ENCODE data around the gene RGS6. TPM values are rescaled to one million over a fixed set of nuclear protein-coding genes. Genes with fewer than 3 reads are reported as not detected.

RGS6 gene
- total RNA-seq, 2 experiments from 2014 or later, result not detected

- no peak overlapping the region for H3K4me3 ChIP-seq (ENCODE audit: low read length)
- H3K36me3 ChIP-seq (ENCODE audit: insufficient read depth, low read length), result no peaks in the 10 kb centered on the region
- peaks cover 23% of the 10 kb centered on the region for H3K4me1 ChIP-seq (ENCODE audit: insufficient read depth, low read length)
- no peak overlapping the region for H3K4me3 Mint-ChIP-seq
- peaks cover 6% of the 10 kb centered on the region for H3K9me3 Mint-ChIP-seq
- no peak for TF ChIP-seq CTCF (IDR thresholded peaks at IDR 0.05)
- ChIA-PET POLR2A (no interaction called here), CTCF (interaction anchor here (2.1 kb wide), 1 partner anchor 376 kb away, joined by 4 read pairs; no protein-coding TSS in a partner anchor)
- no peak overlapping the region for H3K27ac Mint-ChIP-seq
- DNase-seq (no peak), ATAC-seq (ENCODE audit: poor library complexity) (no peak)
- H3K27me3 ChIP-seq (ENCODE audit: control insufficient read depth in 1 of 2, insufficient read depth in 2 of 2, low read length in 2 of 2), result no peaks in the 10 kb centered on the region
- intact Hi-C loops (cut with DNase I, micrococcal nuclease), result loop anchor here in 1 of 2 experiments (10.0 kb wide), 1 partner anchor 1126 kb away; no protein-coding TSS in a partner anchor
- H3K4me1 Mint-ChIP-seq (ENCODE audit: low read depth), result peaks cover 45% of the 10 kb centered on the region
- no peaks in the 10 kb centered on the region for H3K27me3 Mint-ChIP-seq
- H3K9me3 ChIP-seq (ENCODE audit: control insufficient read depth in 1 of 2, insufficient read depth in 1 of 2, low read length in 2 of 2), result peaks cover 0 to 8% of the 10 kb centered on the region in 2 experiments
- H3K36me3 Mint-ChIP-seq (ENCODE audit: low read depth), result no peaks in the 10 kb centered on the region
- no peak overlapping the region for H3K27ac ChIP-seq (ENCODE audit: low read depth in 1 of 2, low read length in 2 of 2)
Measured at GRCh38 chr14:72528863-72529175, 596.6 kb downstream of the RGS6 start.

- Mint-ChIP-seq H3K27me3 (no peaks in the 10 kb centered on the region), H3K9me3 (peaks cover 14% of the 10 kb centered on the region), H3K36me3 (ENCODE audit: low read depth) (no peaks in the 10 kb centered on the region), H3K4me3 (peak overlapping the region; percentile 11), H3K4me1 (ENCODE audit: low read depth) (peaks cover 65% of the 10 kb centered on the region), H3K27ac (peak overlapping the region; percentile 25)
- Histone ChIP-seq H3K4me1 (ENCODE audit: insufficient read depth, low read length) (peaks cover 45% of the 10 kb centered on the region), H3K27ac (ENCODE audit: low read depth in 1 of 2, low read length in 2 of 2) (no peak overlapping the region), H3K27me3 (ENCODE audit: control insufficient read depth in 1 of 2, insufficient read depth in 2 of 2, low read length in 2 of 2) (no peaks in the 10 kb centered on the region), H3K9me3 (ENCODE audit: control insufficient read depth in 1 of 2, insufficient read depth in 1 of 2, low read length in 2 of 2) (peaks cover 4 to 8% of the 10 kb centered on the region in 2 experiments), H3K4me3 (ENCODE audit: low read length) (no peak overlapping the region), H3K36me3 (ENCODE audit: insufficient read depth, low read length) (no peaks in the 10 kb centered on the region)
- CTCF ChIA-PET, result no interaction called here
- DNase-seq, result peak in 1 of 14 experiments; percentile 47
- no peak for ATAC-seq (ENCODE audit: poor library complexity)
- POLR2A ChIA-PET, result interaction anchor here (1.2 kb wide), 1 partner anchor 361 kb away, joined by 4 read pairs; the partner anchor contains the start of gene DPF3
- no peak for TF ChIP-seq CTCF (IDR thresholded peaks at IDR 0.05)
- intact Hi-C loops (cut with DNase I, micrococcal nuclease), result no loop called here
Measured at GRCh38 chr14:72532686-72533454, 600.6 kb downstream of the RGS6 start.

GRCh38 chr14:72535485-72535884 lies 603.3 kb downstream of the RGS6 start:
- intact Hi-C loops (cut with DNase I, micrococcal nuclease), result no loop called here
- peaks cover 58% of the 10 kb centered on the region for H3K4me1 Mint-ChIP-seq (ENCODE audit: low read depth)
- H3K36me3 Mint-ChIP-seq (ENCODE audit: low read depth), result no peaks in the 10 kb centered on the region
- no peak for TF ChIP-seq CTCF (IDR thresholded peaks at IDR 0.05)
- Histone ChIP-seq H3K4me3 (ENCODE audit: low read length) (no peak overlapping the region), H3K9me3 (ENCODE audit: control insufficient read depth in 1 of 2, insufficient read depth in 1 of 2, low read length in 2 of 2) (peaks cover 6 to 8% of the 10 kb centered on the region in 2 experiments), H3K27ac (ENCODE audit: low read depth in 1 of 2, low read length in 2 of 2) (no peak overlapping the region), H3K36me3 (ENCODE audit: insufficient read depth, low read length) (no peaks in the 10 kb centered on the region), H3K4me1 (ENCODE audit: insufficient read depth, low read length) (peaks cover 46% of the 10 kb centered on the region), H3K27me3 (ENCODE audit: control insufficient read depth in 1 of 2, insufficient read depth in 2 of 2, low read length in 2 of 2) (no peaks in the 10 kb centered on the region)
- ATAC-seq (ENCODE audit: poor library complexity) (peak; percentile 75), DNase-seq (peak in 3 of 14 experiments; percentile 55 to 76 (median 56))
- ChIA-PET POLR2A (interaction anchor here (1.3 kb wide), 1 partner anchor 11 kb away, joined by 3 read pairs; no protein-coding TSS in a partner anchor), CTCF (no interaction called here)
- no peak overlapping the region for H3K27ac Mint-ChIP-seq
- peaks cover 14% of the 10 kb centered on the region for H3K9me3 Mint-ChIP-seq
- peak overlapping the region; percentile 18 for H3K4me3 Mint-ChIP-seq
- H3K27me3 Mint-ChIP-seq, result no peaks in the 10 kb centered on the region

All from CD4-positive, alpha-beta T cell (primary cell).